ENCODE data around the gene MUC21.
"Not testable (repeated sequence)": the region's sequence is repeated elsewhere in the genome, so short reads cannot be mapped to it uniquely, and the experiment has no call there.

MUC21 gene

DNA sequence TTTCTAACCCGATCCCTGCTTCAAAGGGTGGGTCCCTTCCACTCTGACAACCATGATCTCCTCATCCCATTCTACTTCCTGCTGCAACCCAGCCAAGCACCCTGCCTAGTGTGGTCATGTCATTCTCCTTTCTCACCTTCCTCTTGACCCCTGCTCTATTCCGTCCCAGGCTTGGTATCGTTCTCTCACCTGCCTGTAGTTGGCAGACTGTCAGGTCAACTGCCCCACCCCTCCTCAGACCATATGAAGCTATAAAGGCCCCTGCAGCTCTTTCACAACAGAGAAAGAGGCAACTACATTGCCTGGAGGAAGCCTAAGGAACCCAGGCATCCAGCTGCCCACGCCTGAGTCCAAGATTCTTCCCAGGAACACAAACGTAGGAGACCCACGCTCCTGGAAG, at the start of gene MUC21:
TSS of gene MUC21 (plus strand) at position 280 of the 400 bp plus-strand sequence. CDS start 241 bp downstream, outside the sequence.
- no peak for DNase-seq

DNA sequence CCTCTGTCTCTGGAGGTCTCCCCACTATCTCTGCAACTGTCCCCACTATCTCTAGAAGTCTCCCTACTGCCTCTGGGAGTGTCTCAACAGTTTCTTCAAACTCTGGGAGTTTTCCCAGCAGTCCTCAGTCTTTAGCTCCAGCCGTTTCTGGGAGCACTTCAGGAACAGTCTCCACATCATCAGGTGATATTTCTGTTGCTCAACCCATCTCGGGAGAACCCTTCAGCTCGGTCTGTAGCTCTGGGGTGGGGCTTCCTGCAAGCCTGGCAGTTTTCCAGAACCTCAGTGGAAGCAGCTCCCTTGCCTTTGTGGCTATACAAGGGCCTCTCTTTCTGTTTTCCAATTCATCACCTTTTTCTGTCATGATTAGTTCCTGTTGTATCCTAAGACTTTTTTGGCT, 48.5 kb upstream of the MUC21 start:
- no peak for DNase-seq

DNA sequence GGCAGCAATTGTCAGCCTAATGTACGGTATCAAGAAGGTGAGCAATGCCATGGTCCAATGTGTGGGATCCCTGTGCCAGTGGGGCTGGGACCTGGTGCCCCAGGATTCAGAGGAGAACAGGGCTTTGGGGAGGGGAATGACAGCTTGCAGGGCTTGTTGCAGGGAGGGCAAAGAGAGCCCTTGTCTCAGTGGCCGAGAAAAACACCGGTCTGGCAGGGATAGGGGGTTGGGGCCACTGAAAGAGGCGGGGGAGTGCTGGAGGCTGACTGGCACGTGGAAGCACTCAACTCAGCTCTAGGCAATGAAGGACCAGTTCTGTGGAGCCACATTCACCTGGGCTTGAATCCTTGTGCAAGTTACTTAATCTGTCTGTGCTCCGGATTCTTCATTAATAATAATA, 46.3 kb upstream of the MUC21 start:
- DNase-seq, result no peak

GRCh38 chr6:30938730-30939129, 44.8 kb upstream of the MUC21 start:
- no peak for DNase-seq

- no peak for DNase-seq
These were observed 44.0 kb upstream of the MUC21 start for GRCh38 chr6:30939473-30939872.

- DNase-seq, result no peak
These were observed 43.0 kb upstream of the MUC21 start, which contains the start of gene MUCL3 for GRCh38 chr6:30940361-30940986. Gene MUCL3 (plus strand): TSS chr6:30940973. CDS start chr6:30941000, 27 bp downstream.

- no peak for DNase-seq
These were observed 41.0 kb upstream of the MUC21 start for GRCh38 chr6:30942338-30943060.

DNA sequence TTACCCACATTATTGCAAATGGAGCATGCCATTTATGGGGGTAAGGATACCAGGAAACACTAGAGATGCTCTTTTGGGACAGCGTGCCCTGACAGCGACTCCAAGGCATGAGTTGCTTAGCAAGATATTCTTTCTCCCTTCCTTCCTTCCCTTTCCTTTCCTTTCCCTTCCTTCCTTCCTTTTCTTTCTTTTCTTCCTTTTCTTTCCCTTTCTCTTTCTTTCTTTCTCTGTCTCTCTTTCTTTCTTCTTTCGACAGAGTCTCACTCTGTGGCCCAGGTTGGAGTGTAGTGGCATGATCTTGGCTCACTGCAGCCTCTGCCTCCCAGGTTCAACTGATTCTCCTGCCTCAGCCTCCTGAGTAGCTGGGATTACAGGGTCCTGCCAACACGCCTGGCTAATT, 39.5 kb upstream of the MUC21 start:
- no peak for DNase-seq

- DNase-seq, result no peak
These were observed 38.2 kb upstream of the MUC21 start for GRCh38 chr6:30945281-30945680.

- DNase-seq, result no peak
These were observed 36.3 kb upstream of the MUC21 start for GRCh38 chr6:30947231-30947630.

- no peak for DNase-seq
These were observed 34.7 kb upstream of the MUC21 start for GRCh38 chr6:30948811-30949210.

DNA sequence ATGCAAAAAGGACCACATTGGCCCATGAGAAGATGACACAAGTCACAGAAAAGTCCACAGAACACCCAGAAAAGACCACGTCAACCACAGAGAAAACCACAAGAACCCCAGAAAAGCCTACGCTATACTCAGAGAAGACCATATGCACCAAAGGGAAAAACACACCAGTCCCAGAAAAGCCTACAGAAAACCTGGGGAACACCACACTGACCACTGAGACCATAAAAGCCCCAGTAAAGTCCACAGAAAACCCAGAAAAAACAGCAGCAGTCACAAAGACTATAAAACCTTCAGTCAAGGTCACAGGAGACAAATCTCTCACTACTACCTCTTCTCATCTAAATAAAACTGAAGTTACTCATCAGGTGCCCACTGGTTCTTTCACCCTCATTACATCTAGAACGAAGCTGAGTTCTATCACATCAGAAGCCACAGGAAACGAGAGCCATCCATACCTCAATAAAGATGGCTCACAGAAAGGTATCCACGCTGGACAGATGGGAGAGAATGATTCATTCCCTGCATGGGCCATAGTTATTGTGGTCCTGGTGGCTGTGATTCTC, 31.5 kb upstream of the MUC21 start:
- no peak for DNase-seq

DNA sequence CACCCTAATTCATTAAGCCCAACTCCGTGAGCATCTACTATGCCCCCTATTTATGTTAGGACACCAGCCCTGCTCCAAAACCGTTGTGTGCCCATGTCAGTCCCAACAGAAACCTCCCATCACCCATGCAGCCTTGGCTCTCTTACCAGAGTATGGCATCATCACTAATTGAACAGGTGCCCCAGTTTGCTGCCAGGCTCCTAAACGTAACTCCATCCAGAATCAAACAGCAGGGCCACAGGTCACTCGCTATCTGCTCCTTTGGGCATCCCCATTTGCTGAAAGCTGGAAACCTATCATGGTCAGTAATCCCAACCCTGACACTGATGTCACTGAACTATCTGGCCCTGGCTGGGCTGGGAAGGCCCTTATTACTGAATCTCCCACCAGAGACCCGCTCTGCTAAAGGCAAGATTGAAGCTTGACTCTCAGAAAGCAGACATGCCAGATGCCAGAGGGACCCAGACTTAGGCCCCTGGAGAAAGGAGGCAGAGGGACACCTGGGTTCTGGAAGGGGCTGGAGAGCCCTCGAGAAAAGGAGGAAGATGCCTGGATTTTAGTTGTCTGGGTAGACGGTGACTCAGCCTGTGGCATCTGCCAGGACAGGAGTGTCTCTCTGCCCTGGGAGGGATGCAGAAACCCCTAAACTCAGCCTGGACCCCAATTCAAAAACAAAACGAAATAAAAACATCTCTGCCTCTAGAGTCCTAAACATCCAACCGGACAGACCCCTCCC, 28.7 kb upstream of the MUC21 start:
- no peak for DNase-seq

GRCh38 chr6:30955367-30956042, 28.0 kb upstream of the MUC21 start:
- DNase-seq, result no peak

- no peak for DNase-seq
These were observed 25.8 kb upstream of the MUC21 start for GRCh38 chr6:30957716-30958115.

DNA sequence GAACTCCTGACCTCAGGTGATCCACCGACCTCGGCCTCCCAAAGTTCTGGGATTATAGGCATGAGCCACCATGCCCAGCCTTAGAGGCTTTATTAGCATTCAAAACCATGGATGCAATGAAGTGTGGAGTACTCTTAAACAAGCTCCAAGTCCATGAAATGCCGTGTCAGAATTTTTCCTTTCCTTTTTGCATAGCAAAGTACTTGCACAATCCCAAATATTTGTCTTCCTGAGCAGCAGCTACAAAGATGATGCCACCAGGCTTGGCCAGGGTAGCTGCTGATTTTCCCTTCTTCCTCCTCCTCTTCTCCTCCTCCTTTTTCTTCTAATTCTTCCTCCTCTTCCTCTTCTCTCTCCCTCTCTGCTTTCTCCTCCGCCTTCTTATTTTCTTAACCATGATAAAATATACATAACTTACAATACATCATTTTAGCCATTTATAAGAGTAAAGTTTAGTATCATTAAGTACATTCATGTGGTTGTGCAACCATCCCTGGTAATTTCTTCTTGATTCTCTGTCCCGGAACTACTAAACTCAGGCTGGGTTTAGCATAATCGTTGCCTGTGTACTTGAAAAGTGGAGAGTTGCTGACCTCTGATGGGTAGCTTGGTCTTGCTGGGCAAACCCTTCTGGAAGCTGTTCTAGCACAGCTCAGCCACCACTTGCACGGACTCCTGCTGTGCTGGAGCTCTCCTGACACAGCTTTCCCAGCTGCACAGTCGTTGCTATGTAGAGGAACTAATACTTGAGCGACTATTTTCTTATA, 22.4 kb upstream of the MUC21 start:
- DNase-seq, result no peak

DNA sequence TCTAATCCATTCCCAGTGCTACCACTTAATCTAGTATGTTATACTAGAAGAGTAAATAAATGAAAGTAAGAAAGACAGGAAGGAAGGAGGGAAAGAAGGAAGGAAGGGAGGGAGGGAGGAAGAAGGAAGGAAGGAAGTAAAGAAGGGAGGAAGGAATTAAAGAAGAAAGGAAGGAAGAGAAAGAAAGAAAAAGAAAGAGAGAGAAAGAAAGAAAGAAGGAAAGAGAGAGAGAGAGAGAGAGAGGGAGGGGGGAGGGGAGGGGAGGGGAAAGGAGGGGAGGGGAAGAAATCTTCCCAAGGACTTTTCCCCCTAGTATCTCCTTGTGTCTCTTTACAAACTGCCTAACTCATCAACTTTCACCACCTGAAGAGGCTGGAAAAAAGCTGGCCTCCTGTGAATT, 20.8 kb upstream of the MUC21 start:
- no peak for DNase-seq

GRCh38 chr6:30963641-30964040, 19.9 kb upstream of the MUC21 start:
- DNase-seq, result no peak

DNA sequence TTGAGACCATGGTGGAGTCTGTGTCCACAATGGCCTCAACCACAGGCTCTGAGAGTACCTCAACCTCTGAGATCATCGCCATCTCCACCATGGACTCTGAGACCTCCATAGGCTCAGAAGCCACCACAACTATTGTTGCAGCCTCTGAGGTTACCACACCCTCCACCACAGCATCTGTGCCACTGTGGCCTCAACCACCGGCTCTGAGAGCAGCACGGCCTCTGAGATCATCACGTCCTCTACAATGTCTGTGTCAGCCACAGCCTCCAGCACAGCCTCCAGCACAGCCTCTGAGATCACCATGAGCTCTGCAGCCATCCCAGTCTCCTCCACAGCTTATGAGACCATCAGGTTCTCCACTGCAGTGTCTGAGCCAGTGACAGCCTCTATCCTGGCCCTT, 19.4 kb upstream of the MUC21 start:
- no peak for DNase-seq

DNA sequence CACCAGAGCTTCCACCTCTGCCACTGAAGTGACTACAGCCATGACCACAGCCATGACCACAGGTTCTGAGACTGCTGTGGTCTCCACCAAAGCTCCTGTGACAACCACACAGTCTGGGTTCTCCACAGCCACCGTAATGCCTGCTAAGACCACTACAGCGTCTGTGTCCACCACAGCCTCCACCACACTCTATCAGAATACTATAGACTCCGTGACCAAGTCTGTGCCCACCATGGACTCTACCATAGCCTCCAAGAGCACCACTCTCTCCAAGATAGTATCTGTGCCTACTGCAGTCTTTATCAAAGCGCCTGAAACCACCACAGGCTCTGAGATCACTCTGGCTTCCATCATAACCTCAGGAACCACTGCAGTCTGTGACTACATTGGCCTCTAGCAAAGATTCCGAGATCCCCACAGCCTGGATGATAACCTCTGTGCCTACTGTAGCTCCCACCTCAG, 18.3 kb upstream of the MUC21 start:
- no peak for DNase-seq

- no peak for DNase-seq
These were observed 17.4 kb upstream of the MUC21 start for GRCh38 chr6:30966154-30966553.

GRCh38 chr6:30969171-30969570, 14.3 kb upstream of the MUC21 start:
- not testable (repeated sequence) for DNase-seq
